T47D (cell line): Measurements from ENCODE around the gene CCT3.
A peak's percentile ranks its signal among the peaks of the same experiment; 100 is the strongest.
"Not testable (repeated sequence)": the region's sequence is repeated elsewhere in the genome, so short reads cannot be mapped to it uniquely, and the experiment has no call there.

ENCODE experiments used
- DNase-seq, 2 experiments: peaks; one replicate each; pipeline versions ENCODE4 v3.0.0 to v3.0.0-alpha.2; 2011 to 2012; ENCODE audit warnings: low read depth in 1 of 2, low spot score in 1 of 2
- JUND ChIP-seq: IDR thresholded peaks from 2 replicates; pipeline ENCODE4 v1.6.1; 2012; ENCODE audit warnings: low read depth
- in situ Hi-C: cut with HindIII; loops from 2 replicates; pipeline ENCODE4 v1.10.0; 2016; ENCODE audit warnings: low sequenced_read_pairs, low pct_unique_long_range_greater_than_20kb

The CCT3 gene

GRCh38 chr1:156342166-156342955 is 4.3 kb upstream of the CCT3 start:
- in situ Hi-C loops, result no loop called here
- no peak for TF ChIP-seq JUND
- DNase-seq, result peak in 1 of 2 experiments; percentile 40

GRCh38 chr1:156337888-156338179 is 258 bp downstream of the CCT3 start:
- DNase-seq, result no peak
- in situ Hi-C loops, result no loop called here
- TF ChIP-seq JUND, result no peak

DNA sequence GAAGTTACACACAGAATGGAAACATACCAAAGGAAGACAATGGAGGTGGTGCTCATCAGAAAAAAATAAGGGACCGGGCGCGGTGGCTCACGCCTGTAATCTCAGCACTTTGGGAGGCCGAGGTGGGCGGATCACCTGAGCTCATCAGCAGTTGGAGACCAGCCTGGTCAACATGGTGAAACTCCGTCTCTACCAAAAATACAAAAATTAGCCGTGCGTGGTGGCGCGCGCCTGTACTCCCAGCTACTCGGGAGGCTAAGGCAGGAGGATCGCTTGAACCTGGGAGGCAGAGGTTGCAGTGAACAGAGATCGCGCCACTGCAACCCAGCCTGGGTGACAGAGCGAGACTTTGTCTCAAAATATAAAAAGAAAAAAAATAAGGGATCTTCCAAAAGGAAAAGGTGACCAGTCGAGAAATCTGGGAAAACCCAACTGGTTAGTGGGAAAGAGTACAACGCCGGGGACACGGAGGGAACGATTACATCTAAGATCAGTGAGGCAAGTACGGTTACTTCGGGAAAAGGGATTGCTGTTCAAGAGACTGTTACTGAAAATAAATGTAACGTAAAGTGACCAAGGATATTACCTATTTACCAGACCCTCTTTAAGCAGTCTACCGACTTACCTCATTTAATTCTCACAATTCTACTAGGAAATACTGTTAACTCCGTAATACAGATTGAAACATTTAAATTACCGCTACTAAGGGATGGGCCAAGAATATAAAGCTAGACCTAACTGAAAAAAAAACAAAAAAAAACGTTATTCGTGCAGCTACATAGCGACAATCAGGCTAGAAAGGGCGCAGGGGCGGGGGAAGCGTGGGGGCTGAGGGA is 822 bp downstream of the CCT3 start:
- in situ Hi-C loops, result no loop called here
- no peak for DNase-seq
- TF ChIP-seq JUND, result no peak

DNA sequence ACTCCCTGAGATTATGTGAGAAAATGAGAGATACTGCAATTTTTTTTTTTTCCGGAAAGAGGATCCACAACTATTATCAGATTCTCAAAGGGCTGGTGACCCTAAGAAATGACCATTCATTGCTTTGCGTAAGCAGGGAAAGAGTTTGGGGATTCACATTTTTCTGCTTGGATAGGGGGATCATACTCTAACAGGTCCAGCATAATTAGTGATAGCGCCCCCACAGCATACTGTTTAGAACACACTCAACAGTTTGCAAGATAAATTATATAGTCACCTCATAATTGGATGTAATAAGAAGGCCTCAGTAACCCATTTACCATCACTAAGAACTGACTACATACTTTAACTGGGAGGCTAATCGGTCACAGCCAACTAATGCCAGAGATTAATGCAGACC is 1.9 kb downstream of the CCT3 start:
- no peak for DNase-seq
- TF ChIP-seq JUND, result no peak
- in situ Hi-C loops, result no loop called here

DNA sequence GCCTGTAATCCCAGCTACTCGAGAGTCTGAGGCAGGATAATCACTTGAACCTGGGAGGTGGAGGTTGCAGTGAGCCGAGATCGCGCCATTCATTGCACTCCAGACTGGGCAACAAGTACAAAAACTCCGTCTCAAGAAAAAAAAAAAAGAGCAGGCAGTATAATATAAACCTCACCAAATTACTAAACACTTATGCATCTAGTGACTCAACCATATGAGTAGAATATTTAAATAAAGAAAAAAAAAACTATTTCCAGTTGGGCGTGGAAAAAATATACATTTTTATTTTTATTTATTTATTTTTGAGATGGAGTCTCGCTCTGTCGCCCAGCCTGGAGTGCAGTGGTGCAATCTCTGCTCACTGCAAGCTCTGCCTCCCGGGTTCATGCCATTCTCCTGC is 14.9 kb downstream of the CCT3 start:
- not testable (repeated sequence) for DNase-seq

DNA sequence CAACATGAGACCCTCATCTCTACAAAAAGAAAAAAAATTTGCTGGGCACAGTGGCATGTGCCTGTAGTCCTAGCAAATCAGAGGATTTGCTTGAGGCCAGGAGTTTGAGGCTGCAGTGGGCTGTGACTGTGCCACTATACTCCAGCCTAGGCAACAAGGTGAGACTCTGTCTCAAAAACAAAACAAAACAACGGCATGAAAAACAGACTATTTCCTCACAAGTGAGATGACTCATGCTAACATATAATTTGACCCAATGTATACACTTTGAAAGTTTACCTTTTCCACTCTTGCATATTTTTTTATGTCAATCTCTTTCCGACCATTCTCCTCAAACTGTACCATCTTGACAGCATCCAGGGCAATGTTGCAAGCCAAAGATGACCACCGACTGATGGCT is 17.5 kb downstream of the CCT3 start:
- in situ Hi-C loops, result no loop called here
- TF ChIP-seq JUND, result no peak
- no peak for DNase-seq

More for the DNA sequence above, 14.9 kb downstream of the CCT3 start:
- in situ Hi-C loops, result not testable (repeated sequence)

DNA sequence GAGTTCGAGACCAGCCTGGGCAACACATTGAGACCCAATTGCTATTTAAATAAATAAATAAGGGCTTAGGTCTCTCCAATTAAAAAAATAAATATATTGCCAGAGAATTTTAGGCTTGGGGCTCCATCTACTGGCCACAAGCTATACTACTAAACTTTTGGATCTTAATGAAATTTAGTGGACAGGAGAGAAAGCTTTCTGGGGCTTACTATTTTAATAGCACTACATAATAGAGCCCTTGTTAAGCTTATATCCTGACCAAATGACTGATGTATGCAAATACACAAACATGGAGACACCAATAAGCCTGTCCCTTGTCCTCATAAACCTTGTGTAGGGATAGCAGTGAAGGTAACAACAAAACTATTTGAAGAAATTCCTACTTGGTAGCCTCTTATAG is 18.4 kb downstream of the CCT3 start:
- peak in 1 of 2 experiments; percentile 57 for DNase-seq
- in situ Hi-C loops, result no loop called here
- TF ChIP-seq JUND, result no peak

DNA sequence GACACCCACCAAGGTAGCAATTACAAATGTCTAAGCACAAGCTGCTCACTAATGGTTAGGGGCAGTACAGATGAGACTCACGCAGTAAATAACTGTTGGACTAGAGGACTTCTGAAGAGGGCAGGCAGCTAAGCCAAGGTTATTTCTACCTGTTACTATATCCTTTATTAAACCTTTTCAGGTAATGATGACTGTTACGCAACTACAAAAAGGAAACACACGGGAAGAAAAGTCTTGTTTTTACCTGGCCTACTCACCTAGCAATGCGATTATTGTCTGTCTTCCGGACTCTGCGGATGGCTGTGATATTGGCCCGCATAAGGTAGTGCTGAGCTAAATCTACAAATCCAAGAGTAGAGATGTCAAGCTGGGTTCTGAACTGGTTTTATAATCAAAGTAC is 21.2 kb downstream of the CCT3 start:
- no peak for DNase-seq
- TF ChIP-seq JUND, result no peak
- in situ Hi-C loops, result no loop called here

GRCh38 chr1:156310962-156311361 is 27.1 kb downstream of the CCT3 start:
- no peak for TF ChIP-seq JUND
- DNase-seq, result no peak
- in situ Hi-C loops, result no loop called here

DNA sequence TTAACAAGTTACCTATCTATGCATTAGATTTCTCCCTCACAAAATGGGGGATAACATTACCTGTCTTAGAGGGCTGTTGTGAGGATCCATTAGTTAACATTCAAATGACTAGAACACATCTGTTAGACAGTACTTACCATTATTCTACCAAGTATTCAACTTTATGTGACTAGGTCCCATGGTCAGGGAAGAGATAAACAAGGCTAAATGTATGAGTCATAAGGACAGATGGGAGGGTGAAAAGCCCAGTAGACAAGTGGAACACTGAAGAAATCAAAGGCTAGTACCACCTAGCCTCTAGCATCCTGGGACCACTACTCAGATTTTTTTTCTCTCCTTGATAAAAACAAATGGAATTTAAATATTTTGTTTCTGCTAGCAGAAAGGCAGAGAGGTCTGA is 30.0 kb downstream of the CCT3 start:
- in situ Hi-C loops, result no loop called here
- no peak for TF ChIP-seq JUND
- DNase-seq, result no peak

GRCh38 chr1:156305215-156305614 is 32.9 kb downstream of the CCT3 start:
- TF ChIP-seq JUND, result no peak
- in situ Hi-C loops, result no loop called here
- DNase-seq, result no peak

DNA sequence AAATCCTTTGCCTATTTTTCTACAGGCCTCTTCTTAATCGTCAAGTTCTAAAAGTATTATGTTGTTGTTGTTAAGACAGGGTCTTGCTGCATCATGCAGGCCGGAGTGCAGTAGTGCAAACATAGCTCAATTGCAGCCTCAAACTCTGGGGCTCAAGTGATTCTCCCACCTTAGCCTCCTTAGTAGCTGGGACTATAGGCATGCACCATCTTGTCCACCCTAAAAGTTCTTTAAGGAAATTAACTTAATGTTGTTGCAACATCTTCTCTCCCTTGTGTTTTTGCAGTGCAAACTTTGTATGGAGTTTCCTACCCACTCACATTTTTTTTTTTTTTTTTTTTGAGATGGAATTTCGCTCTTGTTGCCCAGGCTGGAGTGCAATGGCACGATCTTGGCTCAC is 34.9 kb downstream of the CCT3 start:
- in situ Hi-C loops, result no loop called here

GRCh38 chr1:156298852-156299357 is 39.2 kb downstream of the CCT3 start, which contains the start of gene VHLL:
TSS of gene VHLL (minus strand) at chr1:156299307. CDS start at chr1:156299189, 118 bp downstream.
- in situ Hi-C loops, result no loop called here
- no peak for DNase-seq

More for the DNA sequence above, 34.9 kb downstream of the CCT3 start:
- no peak for TF ChIP-seq JUND
- DNase-seq, result no peak

More at GRCh38 chr1:156298852-156299357, 39.2 kb downstream of the CCT3 start, which contains the start of gene VHLL:
- no peak for TF ChIP-seq JUND
